ENCODE results near the gene DMAC2L.
"Not testable (repeated sequence)": the region's sequence is repeated elsewhere in the genome, so short reads cannot be mapped to it uniquely, and the experiment has no call there.

The DMAC2L gene

DNA sequence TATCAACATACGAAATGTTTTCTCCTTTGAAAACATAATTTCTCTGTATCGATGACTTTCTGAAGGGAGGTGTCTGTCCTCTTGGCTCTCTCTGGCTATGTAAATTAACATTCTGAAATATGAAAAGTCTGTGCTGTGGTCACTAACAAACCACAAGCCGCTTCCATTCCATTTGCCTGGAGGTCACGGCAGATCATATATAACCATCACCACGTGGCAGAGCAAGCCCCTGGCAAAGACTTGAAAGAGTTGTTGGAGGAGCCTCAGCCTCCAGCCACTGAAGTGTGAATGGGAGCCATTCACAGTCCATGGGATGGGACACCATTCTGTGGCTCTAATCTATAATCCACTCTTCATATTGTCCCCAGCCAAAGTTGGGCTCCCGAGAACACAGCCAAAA is 45.0 kb downstream of the DMAC2L start:
- no peak for DNase-seq

DNA sequence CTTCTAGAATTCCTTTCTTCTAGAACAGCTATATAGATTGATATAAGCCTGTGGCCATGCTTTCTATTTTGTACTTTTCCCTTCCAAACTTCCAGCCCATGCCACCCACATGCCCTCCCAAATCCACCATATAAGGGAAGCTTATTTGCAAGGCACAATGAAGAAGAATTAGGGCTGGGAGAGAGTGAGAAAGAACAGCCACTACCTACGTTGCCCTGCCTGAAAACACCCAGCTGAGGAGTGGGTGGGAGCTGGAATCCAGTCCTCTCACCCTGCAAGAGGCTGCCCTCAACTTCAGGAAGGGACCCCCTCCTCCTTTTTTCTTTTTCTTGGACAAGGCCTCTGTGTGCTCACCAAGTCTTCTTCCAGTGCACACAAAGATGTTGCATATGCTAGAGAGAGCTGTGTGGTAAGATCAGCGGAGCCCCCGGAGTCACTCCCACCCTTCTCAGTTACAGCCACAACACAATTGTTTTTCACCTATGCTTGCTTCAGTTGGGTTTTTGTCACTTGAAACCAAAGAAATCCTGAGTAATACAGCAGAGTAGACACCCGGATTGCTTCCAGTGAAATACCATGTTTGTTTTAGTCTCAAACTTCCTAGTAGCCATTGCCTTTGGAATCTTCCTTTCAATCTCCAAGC is 45.8 kb downstream of the DMAC2L start:
- DNase-seq = no peak

DNA sequence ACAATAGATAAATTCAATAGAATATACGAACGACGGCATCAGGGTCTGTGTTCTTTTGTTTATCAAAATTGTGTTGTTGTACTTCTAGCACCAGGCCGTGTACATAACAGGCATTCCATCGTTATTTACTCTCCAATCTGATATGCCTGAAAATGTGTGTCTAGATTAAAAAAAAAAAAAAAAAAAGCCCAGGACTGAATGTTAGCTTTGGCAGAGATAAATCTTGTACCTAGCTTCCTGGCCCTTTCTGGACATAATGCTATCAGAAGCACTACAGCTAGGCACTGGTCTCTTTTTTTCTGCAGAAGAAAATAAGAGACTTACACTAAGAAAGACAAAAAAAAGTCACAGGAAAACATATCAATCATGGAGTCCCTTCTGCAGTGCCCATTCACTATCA is 47.5 kb downstream of the DMAC2L start:
- DNase-seq = no peak

DNA sequence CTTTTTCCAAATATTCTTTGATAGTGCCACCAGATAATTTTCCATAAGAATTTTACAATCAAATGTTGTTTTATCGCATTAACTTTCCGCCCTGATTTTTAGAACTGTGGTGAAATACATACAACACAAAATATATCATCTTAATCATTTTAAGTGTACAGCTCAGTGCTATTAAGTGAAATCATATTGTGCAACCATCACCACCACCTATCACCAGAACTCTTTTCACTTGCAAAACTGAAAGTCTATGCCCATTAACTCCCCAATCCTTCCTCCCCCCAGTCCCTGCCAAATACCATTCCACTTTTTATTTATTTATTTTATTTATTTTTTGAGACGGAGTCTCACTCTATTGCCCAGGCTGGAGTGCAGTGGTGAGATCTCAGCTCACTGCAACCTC is 48.0 kb downstream of the DMAC2L start:
- DNase-seq = no peak

DNA sequence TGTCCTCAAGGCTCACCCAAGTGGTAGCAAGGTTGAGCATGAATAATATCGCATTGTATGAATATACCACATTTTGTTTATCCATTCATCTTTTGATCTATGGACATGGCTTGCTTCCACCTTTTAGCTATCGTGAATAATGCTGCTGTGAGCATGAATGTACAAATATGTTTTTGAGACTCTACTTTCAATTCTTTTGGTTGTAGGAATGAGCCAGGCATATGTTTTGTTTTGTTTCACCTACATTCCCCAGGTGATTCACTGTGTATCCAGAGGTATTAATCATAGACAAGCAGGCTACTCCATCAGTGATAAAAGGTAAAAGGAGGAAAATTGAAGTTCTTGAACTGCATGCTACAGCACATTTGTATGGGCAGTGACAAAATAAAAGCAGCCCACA is 48.7 kb downstream of the DMAC2L start:
- no peak for DNase-seq

DNA sequence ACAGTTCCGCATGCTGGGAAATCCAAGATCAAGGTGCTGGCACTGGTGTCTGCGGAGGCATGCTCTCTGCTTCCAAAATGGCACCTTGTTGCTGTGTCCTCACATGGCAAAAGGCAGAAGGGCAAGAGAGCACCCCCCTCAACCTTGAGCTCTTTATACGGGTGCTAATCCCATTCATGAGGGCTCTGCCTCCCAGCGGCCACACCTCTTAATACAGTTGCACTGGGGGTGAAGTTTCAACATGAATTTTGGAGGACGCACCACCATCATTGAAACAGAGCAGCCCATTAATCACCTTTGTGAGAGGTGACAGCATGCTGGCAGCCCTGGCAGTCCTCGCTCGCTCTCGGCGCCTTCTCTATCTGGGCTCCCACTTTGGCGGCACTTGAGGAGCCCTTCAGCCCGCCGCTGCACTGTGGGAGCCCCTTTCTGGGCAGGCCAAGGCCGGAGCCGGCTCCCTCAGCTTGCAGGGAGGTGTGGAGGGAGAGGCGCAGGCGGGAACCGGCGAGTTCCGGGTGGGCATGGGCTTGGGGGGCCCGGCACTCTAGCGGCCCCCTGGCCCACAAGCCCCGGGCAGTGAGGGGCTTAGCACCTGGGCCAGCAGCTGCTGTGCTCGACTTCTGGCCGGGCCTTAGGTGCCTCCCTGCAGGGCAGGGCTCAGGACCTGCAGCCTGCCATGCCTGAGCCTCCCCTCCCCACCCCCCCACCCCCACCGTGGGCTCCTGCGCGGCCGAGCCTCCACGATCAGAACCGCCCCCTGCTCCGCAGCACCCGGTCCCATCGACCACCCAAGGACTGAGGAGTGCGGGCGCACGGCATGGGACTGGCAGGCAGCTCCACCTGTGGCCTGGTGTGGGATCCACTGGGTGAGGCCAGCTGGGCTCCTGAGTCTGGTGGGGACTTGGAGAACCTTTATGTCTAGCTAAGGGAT is 49.6 kb downstream of the DMAC2L start:
- not testable (repeated sequence) for DNase-seq

DNA sequence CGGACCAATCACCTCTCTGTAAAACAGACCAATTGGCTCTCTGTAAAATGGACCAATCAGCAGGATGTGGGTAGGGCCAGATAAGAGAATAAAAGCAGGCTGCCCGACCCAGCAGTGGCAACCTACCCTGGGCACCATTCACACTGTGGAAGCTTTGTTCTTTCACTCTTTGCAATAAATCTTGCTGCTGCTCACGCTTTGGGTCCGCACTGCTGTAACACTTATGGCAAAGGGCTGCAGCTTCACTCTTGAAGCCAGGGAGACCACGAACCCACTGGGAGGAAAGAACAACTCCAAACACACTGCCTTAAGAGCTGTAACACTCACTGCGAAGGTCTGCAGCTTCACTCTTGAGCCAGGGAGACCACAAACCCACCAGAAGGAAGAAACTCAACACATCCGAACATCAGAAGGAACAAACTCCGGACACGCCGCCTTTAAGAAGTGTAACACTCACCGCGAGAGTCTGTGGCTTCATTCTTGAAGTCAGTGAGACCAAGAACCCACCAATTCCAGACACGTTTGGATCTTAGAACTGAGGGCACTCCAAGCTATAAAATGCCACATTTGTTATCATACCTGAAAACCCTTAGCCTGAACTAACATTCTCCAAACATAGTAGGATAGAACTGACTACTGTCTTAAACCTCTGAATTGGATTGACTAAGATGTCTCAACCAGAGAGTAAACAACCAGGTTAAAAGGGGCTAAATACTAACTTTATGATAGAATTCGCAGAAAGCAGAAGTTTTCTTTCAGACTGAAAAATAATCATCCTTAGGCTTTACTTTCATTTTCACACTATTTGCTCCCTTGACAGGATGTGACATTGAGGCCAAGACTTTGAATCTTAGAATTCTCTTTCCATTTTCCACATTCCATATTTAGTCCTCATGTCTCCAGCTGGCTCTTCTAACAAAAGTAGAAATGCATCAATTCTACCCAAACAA is 50.9 kb downstream of the DMAC2L start:
- DNase-seq = peak; percentile 66

DNA sequence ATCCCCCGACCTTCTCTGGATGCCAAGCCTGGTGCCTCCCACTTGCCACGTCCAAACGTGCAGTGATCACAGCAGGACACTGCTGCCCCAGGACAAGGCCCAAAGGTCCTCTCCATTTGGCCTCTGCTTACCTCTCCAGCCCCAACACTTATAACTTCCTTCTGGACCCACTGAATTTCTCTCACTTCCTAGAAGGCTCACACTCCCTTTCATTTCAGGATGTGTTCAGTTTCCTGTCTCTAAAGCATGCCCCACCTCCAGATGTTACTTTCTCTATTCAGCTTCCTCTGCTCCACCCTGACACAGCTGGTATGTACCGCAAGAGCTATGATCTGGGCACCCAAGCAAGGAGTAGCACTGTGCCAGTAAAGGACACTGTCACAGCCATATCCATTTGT is 51.6 kb downstream of the DMAC2L start:
- DNase-seq = no peak

DNA sequence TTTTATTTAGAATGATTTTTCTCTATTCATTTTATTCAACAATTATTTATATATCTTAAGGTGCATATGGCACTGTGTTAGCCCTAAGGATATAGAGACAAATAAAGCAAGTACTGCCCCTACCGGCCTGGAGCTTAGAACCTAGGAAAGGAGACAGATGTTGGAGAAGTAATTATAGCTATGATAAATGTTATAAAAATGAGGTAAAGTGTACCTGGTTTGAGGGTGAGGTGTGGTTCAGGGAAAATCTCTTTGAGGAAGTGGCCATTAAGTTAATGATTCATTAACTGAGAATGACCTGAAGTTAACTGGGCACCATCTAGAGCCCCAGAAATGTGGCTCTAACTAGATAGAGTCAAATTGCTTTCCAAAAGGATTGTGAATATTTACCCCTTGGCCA is 52.7 kb downstream of the DMAC2L start:
- DNase-seq = no peak

DNA sequence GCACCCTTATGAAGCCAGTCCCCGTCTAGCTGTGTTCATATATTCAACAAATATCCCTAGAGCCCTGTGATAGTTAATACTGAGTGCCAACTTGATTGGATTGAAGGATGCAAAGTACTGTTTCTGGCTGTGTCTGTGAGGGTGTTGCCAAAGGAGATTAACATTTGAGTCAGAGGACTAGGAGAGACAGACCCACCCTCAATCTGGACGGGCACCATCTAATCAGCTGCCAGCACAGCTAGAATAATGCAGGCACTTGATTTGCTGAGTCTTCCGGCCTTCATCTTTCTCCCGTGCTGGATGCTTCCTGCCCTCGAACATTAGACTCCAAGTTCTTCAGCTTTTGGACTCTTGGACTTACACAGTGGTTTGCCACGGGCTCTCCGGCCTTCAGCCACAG is 53.4 kb downstream of the DMAC2L start:
- not testable (repeated sequence) for DNase-seq

DNA sequence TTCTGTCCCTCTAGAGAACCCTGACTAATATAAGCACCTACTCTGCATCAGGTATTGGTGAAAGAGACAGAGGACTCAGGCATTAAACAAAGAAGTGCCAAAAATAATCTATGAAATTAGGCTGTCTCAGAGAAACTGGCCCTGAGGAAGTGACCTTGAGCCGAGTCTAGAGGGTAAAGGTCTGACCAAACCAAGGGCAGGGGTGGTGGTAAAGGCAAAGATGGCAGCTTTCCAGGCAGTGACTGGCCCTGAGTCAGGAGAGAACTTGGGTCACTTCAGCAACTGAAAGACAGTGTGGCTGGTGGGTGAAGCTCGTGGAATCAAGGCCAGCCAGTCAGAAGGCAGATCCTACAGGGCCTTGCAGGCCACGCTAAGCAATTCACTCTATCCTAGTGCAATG is 54.0 kb downstream of the DMAC2L start:
- DNase-seq = no peak

DNA sequence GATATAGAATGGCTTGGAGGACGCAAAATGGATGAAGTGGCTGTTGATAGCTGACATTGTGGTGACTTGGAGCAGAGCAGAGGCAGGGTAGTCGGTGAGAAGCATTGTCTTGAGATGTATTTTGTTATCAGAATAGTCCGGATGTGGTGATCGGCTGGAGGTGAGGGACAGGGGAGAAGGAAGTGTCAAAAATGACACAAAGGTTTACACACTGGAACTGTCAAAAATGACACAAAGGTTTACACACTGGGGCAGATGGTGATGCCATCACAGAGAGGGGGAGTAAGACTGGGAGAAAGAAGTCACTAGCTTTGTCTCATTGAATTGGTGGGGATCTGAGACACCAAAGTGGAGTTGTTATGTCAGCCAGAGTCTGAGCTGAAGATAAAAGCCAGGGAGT is 54.5 kb downstream of the DMAC2L start:
- DNase-seq = no peak

DNA sequence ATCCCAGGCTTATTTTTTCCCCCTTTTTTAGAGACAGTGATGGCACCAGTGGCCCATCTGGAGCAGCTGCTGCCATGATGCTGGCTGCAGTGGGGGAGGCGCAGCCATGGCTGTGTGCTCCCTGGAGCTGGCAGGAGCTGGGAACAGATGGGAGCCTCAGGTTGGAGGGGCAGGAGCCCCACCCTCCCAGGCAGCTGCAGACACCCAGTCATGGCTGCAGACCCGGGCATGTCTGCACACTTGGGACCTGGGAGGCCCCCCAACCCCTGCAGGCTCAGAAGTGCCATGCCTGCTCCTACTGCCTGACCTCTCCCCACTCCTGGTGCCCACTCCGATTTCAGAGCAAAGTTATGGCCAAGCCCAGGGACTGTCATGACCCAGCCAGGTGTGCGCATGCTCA is 59.4 kb downstream of the DMAC2L start:
- no peak for DNase-seq

DNA sequence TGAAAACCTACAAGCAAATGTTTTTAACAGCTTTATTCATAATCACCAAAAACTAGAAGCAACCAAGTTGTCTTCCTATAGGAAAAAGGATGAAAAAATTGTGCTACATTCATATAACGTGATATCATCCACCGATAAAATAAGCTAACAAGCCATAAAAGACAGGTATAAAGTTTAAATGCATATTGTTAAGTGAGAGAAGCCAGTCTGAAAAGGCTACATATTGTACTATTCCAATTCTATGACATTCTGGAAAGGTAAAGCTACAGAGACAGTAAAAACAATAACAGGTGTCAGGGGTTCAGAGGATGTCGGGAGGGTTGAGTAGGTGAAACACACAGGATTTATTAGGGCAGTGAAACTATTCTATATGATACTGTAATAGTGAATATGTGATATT is 61.8 kb downstream of the DMAC2L start:
- no peak for DNase-seq

DNA sequence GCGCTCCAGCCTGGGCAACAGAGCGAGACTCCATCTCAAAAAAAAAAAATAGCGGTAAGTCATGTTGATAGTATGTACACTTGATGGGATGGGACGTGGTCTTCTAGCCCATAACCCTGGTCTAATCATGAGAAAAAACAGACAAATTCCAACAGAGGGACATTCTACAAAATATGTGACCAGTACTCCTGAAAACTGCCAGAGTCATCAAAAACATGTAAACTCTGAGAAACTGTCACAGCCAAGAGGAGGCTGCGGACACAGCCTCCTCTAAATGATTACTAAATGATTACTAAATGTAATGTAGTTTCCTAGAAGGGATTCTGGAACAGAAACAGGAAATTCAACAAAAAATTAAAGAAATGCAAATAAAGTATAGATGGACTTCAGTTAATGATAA is 63.6 kb downstream of the DMAC2L start:
- DNase-seq = no peak
